ENCODE results near the gene HOXA4. TPM values are rescaled to one million over a fixed set of nuclear protein-coding genes. Genes with fewer than 3 reads are reported as not detected.

Gene HOXA4
- total RNA-seq, 2 experiments from 2014 or later: 0.25 TPM; not detected in 1

DNA sequence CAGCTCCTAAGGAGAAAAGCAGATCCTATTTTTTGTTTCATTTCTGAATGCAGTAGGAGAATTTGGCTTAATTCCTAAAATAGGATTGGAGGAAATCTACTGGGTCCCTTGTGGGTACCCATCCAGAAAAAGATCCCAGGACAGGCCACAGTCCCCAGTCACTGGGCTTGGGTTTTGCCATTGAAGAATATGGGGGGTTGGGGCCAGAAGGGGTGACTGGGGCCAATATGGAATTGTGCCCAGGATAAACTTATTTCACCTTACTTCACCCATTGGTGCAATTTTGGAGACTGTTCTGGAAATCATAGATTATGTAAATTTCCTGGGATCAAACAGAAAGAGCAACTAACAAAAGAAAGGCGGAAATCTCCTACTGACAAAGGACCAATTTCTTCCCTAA is 7.9 kb upstream of the HOXA4 start:
- no peaks in the 10 kb centered on the region for H3K36me3 Mint-ChIP-seq (ENCODE audit: low read depth)
- ChIA-PET POLR2A (no interaction called here), CTCF (no interaction called here)
- peaks cover 21% of the 10 kb centered on the region for H3K4me1 Mint-ChIP-seq
- no peaks in the 10 kb centered on the region for H3K9me3 Mint-ChIP-seq
- H3K27ac Mint-ChIP-seq: no peak overlapping the region
- no peak overlapping the region for H3K4me3 Mint-ChIP-seq
- no peak for DNase-seq
- peaks cover 57% of the 10 kb centered on the region for H3K27me3 Mint-ChIP-seq

DNA sequence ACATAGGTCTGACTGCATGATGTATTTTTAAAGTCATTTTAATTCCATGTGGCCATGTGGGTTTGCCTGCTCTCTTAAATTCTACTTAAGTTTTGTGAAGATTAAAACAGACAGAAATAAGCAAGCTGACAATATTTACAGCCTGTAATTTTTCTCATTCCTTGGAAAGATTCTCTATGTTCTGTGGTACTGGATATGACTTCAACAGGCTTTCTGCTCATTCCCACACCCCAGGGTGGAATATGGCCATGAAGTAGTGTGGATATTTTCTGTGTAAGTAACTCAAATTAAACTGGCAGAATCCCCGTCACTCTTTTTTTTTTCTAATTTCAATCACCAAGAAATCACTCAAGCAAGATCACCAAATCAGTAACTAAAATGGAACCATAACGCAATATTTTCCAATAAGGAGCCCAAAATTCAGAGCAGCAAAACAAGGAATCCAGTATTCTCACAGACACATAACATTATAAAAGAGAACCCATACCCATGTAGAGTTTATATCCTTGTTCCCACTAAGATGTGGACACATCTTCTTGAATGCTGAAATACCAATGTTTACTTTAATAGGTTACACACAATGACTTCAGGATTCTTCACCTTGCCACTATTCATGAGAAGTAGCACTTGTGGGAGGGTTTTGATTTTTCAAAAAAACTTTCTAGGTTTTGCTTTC is 7.2 kb upstream of the HOXA4 start:
- Mint-ChIP-seq H3K4me1 (peaks cover 21% of the 10 kb centered on the region), H3K4me3 (no peak overlapping the region), H3K36me3 (ENCODE audit: low read depth) (no peaks in the 10 kb centered on the region), H3K9me3 (no peaks in the 10 kb centered on the region), H3K27me3 (peaks cover 61% of the 10 kb centered on the region), H3K27ac (no peak overlapping the region)
- no peak for DNase-seq
- CTCF ChIA-PET: no interaction called here
- POLR2A ChIA-PET: no interaction called here

DNA sequence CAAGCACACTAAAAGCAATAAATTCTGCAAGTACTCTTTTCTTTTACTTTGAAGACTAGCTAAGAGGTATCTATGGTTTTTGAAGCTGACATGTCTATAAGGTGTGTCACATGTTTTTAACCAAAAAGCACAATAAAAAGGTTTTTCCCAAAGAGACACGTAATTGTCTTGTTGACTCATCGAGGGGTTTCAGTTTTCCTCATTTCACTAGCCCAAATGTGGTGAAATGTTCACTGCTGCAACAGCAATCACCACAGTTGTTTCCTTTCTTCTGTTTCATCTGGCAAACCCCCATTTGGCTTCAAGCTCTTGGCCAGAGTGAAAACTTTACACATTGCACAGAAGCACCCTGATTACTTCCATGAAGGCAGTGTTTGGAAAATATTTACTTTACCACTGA is 3.8 kb upstream of the HOXA4 start:
- peaks cover 66% of the 10 kb centered on the region for H3K27me3 Mint-ChIP-seq
- H3K9me3 Mint-ChIP-seq: peaks cover 2% of the 10 kb centered on the region
- no peak overlapping the region for H3K27ac Mint-ChIP-seq
- H3K36me3 Mint-ChIP-seq (ENCODE audit: low read depth): no peaks in the 10 kb centered on the region
- ChIA-PET POLR2A (interaction anchor here (0.6 kb wide), 1 partner anchor 427 kb away, joined by 3 read pairs; no protein-coding TSS in a partner anchor), CTCF (interaction anchor here (0.5 to 1.2 kb wide), 2 partner anchors 16 to 72 kb away, joined by 4 to 6 read pairs; no protein-coding TSS in a partner anchor)
- no peak overlapping the region for H3K4me3 Mint-ChIP-seq
- H3K4me1 Mint-ChIP-seq: peaks cover 21% of the 10 kb centered on the region
- DNase-seq: no peak

- Mint-ChIP-seq H3K4me1 (peaks cover 21% of the 10 kb centered on the region), H3K27me3 (peaks cover 69% of the 10 kb centered on the region), H3K9me3 (peaks cover 2% of the 10 kb centered on the region), H3K4me3 (no peak overlapping the region), H3K27ac (no peak overlapping the region), H3K36me3 (ENCODE audit: low read depth) (no peaks in the 10 kb centered on the region)
- CTCF ChIA-PET: no interaction called here
- POLR2A ChIA-PET: interaction anchor here (0.6 kb wide), 1 partner anchor 426 kb away, joined by 3 read pairs; no protein-coding TSS in a partner anchor
- DNase-seq: no peak
Measured at GRCh38 chr7:27133409-27134231, 3.1 kb upstream of the HOXA4 start.

DNA sequence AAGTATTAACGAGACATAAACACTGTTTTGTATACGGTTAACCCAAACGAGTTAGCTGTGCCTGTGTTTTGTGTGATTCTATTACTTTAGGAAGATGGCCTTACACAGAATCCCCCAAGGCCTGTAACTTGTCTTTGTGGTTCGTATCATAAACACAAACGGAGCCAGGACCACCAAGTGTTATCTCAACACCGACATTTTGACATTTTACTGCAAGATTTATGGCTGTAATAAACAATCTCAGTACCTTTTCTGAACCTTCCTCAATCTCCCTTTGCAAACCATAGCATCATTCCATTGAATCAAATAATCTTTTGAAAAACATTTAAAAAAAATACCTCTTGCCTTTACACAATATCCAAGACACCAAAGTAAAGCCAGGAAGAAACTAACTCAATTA is 2.4 kb upstream of the HOXA4 start:
- Mint-ChIP-seq H3K4me3 (no peak overlapping the region), H3K27me3 (peaks cover 71% of the 10 kb centered on the region), H3K9me3 (peaks cover 2% of the 10 kb centered on the region), H3K27ac (no peak overlapping the region), H3K36me3 (ENCODE audit: low read depth) (no peaks in the 10 kb centered on the region), H3K4me1 (peaks cover 21% of the 10 kb centered on the region)
- ChIA-PET CTCF (no interaction called here), POLR2A (no interaction called here)
- no peak for DNase-seq

DNA sequence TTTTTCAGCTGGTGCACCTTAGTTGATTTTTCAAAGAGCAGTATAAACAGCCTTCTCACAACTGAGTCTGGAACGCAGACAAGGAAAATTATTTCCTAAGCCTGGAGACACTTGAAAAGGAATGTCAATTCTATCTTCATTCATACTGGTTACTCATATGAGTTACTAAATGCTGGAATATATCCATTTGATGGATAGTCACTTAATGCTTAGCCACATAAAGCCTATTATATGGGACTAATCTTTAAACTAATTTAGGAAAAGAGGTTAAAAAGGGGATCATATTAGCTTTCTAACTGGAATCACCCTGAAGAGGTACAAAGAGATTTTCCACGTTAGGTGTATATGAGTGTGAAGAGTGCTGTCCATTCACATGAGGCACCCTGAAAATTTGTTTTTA is 1.7 kb upstream of the HOXA4 start:
- Mint-ChIP-seq H3K9me3 (peaks cover 2% of the 10 kb centered on the region), H3K36me3 (ENCODE audit: low read depth) (no peaks in the 10 kb centered on the region), H3K27me3 (peaks cover 71% of the 10 kb centered on the region), H3K27ac (no peak overlapping the region), H3K4me1 (peaks cover 21% of the 10 kb centered on the region), H3K4me3 (no peak overlapping the region)
- POLR2A ChIA-PET: no interaction called here
- DNase-seq: no peak
- CTCF ChIA-PET: interaction anchor here (0.5 to 1.5 kb wide), 2 partner anchors 13 to 891 kb away, joined by 5 to 6 read pairs; no protein-coding TSS in a partner anchor

- DNase-seq: no peak
- Mint-ChIP-seq H3K4me3 (peak overlapping the region; percentile 43), H3K27me3 (peaks cover 72% of the 10 kb centered on the region), H3K27ac (no peak overlapping the region), H3K4me1 (peaks cover 21% of the 10 kb centered on the region), H3K36me3 (ENCODE audit: low read depth) (no peaks in the 10 kb centered on the region), H3K9me3 (peaks cover 2% of the 10 kb centered on the region)
- CTCF ChIA-PET: interaction anchor here (0.5 to 1.5 kb wide), 3 partner anchors 12 to 891 kb away, joined by 3 to 6 read pairs (median 5); no protein-coding TSS in a partner anchor
- POLR2A ChIA-PET: no interaction called here
Measured at GRCh38 chr7:27131390-27131819, 848 bp upstream of the HOXA4 start.

DNA sequence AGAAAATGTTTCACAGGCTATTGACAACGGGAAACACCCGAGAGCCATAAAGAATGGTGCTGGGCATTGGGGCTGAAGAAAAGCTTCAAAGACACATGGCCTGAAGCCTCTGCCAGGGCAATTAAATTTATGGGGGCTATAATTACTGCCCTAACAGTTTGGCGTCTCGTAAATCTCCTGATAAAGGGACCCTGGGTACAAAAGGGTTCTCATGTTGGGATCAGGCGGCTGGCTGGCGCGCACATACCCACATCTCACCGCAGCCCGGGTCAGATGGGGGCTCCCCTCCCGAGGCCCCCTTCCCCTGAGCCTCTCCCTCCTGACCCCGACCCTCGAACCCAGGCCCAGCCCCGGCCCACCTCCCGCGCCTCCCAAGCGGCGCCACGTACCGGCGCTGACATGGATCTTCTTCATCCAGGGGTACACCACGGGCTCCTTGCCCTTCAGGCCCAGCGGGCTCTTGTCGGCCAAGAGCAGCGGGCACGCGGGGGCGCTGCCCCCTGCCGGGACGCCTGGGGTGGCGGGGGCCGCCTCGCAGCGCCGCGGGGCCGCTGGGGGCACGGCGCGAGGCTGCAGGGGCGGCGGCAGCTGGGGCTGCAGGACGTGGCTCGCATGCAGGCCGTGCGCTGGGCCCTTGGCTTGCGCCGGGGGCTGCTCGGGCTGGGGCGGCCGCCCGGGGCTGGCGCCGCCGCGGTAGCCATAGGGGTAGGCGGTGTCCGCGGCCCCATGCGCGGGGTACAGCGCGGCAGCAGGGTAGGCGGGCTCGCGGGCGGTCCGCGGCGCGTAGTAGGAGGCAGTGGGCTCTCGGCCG is 623 bp downstream of the HOXA4 start:
- CTCF ChIA-PET: no interaction called here
- DNase-seq: no peak
- Mint-ChIP-seq H3K27me3 (peaks cover 66% of the 10 kb centered on the region), H3K27ac (no peak overlapping the region), H3K9me3 (peaks cover 2% of the 10 kb centered on the region), H3K4me3 (peak overlapping the region; percentile 6), H3K4me1 (peaks cover 12% of the 10 kb centered on the region), H3K36me3 (ENCODE audit: low read depth) (no peaks in the 10 kb centered on the region)
- POLR2A ChIA-PET: no interaction called here

GRCh38 chr7:27128776-27129728 is 1.5 kb downstream of the HOXA4 start:
- CTCF ChIA-PET: no interaction called here
- H3K27me3 Mint-ChIP-seq: peaks cover 57% of the 10 kb centered on the region
- H3K4me3 Mint-ChIP-seq: peak overlapping the region; percentile 6

GRCh38 chr7:27128034-27128433 is 2.5 kb downstream of the HOXA4 start:
- Mint-ChIP-seq H3K27ac (no peak overlapping the region), H3K9me3 (peaks cover 2% of the 10 kb centered on the region), H3K4me3 (no peak overlapping the region), H3K4me1 (no peaks in the 10 kb centered on the region), H3K27me3 (peaks cover 47% of the 10 kb centered on the region), H3K36me3 (ENCODE audit: low read depth) (no peaks in the 10 kb centered on the region)
- CTCF ChIA-PET: interaction anchor here (0.6 kb wide), 1 partner anchor 170 kb away, joined by 3 read pairs; no protein-coding TSS in a partner anchor
- no peak for DNase-seq
- POLR2A ChIA-PET: no interaction called here

More at GRCh38 chr7:27128776-27129728, 1.5 kb downstream of the HOXA4 start:
- Mint-ChIP-seq H3K9me3 (peaks cover 2% of the 10 kb centered on the region), H3K36me3 (ENCODE audit: low read depth) (no peaks in the 10 kb centered on the region), H3K27ac (no peak overlapping the region), H3K4me1 (peaks cover 3% of the 10 kb centered on the region)
- POLR2A ChIA-PET: no interaction called here
- DNase-seq: no peak

DNA sequence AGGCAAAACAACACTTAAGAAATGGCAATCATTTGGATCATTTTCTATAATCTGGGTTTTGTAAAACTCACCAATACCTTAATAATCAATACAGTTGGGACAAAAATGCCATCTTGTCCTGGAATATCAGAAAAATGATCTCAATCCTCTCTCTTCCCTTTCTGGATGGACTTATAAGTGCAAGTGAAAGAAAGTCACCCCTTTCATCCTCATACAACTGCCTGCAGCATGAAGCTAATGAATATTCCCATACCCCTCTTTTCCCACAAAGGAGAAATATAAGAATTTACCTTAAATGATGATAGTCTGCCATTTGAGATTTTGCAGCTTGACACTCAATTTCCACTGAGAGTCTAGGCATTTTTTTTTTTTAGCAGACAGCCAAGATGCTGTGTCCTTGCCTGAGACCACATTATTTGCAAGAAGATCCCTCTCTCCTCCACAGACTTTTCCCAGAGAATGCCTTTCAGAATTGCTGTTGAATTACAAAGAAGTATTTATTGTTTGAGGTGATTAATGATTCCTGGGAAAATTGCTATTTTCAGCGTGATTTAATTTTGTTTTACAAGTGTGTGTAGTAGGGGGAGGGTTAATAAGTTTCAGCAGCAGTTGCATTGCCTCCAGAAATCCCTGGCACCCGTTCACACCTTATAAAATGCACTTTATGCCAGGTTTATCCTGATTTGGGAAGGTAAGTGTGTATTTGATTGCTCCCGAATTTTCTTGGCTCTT is 3.8 kb downstream of the HOXA4 start:
- Mint-ChIP-seq H3K27ac (no peak overlapping the region), H3K36me3 (ENCODE audit: low read depth) (no peaks in the 10 kb centered on the region), H3K9me3 (peaks cover 2% of the 10 kb centered on the region), H3K4me1 (no peaks in the 10 kb centered on the region), H3K4me3 (no peak overlapping the region), H3K27me3 (peaks cover 41% of the 10 kb centered on the region)
- DNase-seq: no peak
- ChIA-PET POLR2A (no interaction called here), CTCF (interaction anchor here (0.6 kb wide), 2 partner anchors 24 to 403 kb away, joined by 3 read pairs; no protein-coding TSS in a partner anchor)
